Dendritic cell treated with granulocyte-macrophage colony-stimulating factor and Interleukin-4, amounts not matched to agents 40 ng/mL and 50 ng/mL, for 4 days (primary cell): ENCODE data around the gene RARRES1.

Experiments
- H3K27ac Mint-ChIP-seq: one replicate; pipeline ENCODE4 v1.8.0; 2022; ENCODE audit warnings: mild to moderate bottlenecking, mixed read lengths
- H3K27me3 Mint-ChIP-seq: one replicate; pipeline ENCODE4 v1.8.0; 2022; ENCODE audit warnings: mild to moderate bottlenecking, mixed read lengths
- H3K36me3 Mint-ChIP-seq: one replicate; pipeline ENCODE4 v1.8.0; 2022; ENCODE audit warnings: low read depth, mixed read lengths
- H3K4me1 Mint-ChIP-seq: one replicate; pipeline ENCODE4 v1.8.0; 2022; ENCODE audit warnings: low read depth, mixed read lengths
- H3K4me3 Mint-ChIP-seq: one replicate; pipeline ENCODE4 v1.8.0; 2022; ENCODE audit warnings: mild to moderate bottlenecking, moderate library complexity, mixed read lengths
- H3K9me3 Mint-ChIP-seq: one replicate; pipeline ENCODE4 v1.8.0; 2022; ENCODE audit warnings: mixed read lengths
- intact Hi-C: fragments of 100-400 bp; cut with micrococcal nuclease; formaldehyde crosslinking; loops from one replicate; pipeline ENCODE4 v1.15.0; 2022

The RARRES1 gene

GRCh38 chr3:158733656-158734055 lies 1.4 kb upstream of the RARRES1 start:
- H3K4me1 Mint-ChIP-seq: peaks cover 22% of the 10 kb centered on the region
- intact Hi-C loops: no loop called here
- no peak overlapping the region for H3K27ac Mint-ChIP-seq
- H3K27me3 Mint-ChIP-seq: peaks cover 24% of the 10 kb centered on the region
- H3K9me3 Mint-ChIP-seq: peaks cover 8% of the 10 kb centered on the region
- no peak overlapping the region for H3K4me3 Mint-ChIP-seq
- no peaks in the 10 kb centered on the region for H3K36me3 Mint-ChIP-seq

- peaks cover 8% of the 10 kb centered on the region for H3K9me3 Mint-ChIP-seq
- no peaks in the 10 kb centered on the region for H3K36me3 Mint-ChIP-seq
- H3K27me3 Mint-ChIP-seq: peaks cover 24% of the 10 kb centered on the region
- peak overlapping the region; percentile 66 for H3K27ac Mint-ChIP-seq
- peaks cover 27% of the 10 kb centered on the region for H3K4me1 Mint-ChIP-seq
- intact Hi-C loops: no loop called here
- H3K4me3 Mint-ChIP-seq: peak overlapping the region; percentile 74
These were observed 571 bp upstream of the RARRES1 start for GRCh38 chr3:158732856-158733200.

GRCh38 chr3:158731486-158731885 lies 771 bp downstream of the RARRES1 start:
- Mint-ChIP-seq H3K36me3 (no peaks in the 10 kb centered on the region), H3K27ac (no peak overlapping the region), H3K4me1 (peaks cover 37% of the 10 kb centered on the region), H3K4me3 (peak overlapping the region; percentile 74), H3K27me3 (peaks cover 24% of the 10 kb centered on the region), H3K9me3 (peaks cover 8% of the 10 kb centered on the region)
- intact Hi-C loops: no loop called here

- Mint-ChIP-seq H3K27me3 (peaks cover 22% of the 10 kb centered on the region), H3K36me3 (no peaks in the 10 kb centered on the region), H3K4me1 (peaks cover 34% of the 10 kb centered on the region), H3K4me3 (no peak overlapping the region), H3K9me3 (no peaks in the 10 kb centered on the region), H3K27ac (no peak overlapping the region)
- intact Hi-C loops: no loop called here
These were observed 3.4 kb downstream of the RARRES1 start for GRCh38 chr3:158728851-158729250.

GRCh38 chr3:158728061-158728377 lies 4.2 kb downstream of the RARRES1 start:
- Mint-ChIP-seq H3K36me3 (no peaks in the 10 kb centered on the region), H3K4me1 (peaks cover 32% of the 10 kb centered on the region), H3K27me3 (peaks cover 19% of the 10 kb centered on the region), H3K27ac (no peak overlapping the region), H3K4me3 (peak overlapping the region; percentile 37), H3K9me3 (no peaks in the 10 kb centered on the region)
- intact Hi-C loops: no loop called here

- peaks cover 13% of the 10 kb centered on the region for H3K27me3 Mint-ChIP-seq
- H3K4me3 Mint-ChIP-seq: peak overlapping the region; percentile 37
- intact Hi-C loops: loop anchor here (1.0 to 2.0 kb wide), 2 partner anchors 63 to 69 kb away; no protein-coding TSS in a partner anchor
- no peaks in the 10 kb centered on the region for H3K9me3 Mint-ChIP-seq
- peak overlapping the region; percentile 91 for H3K27ac Mint-ChIP-seq
- no peaks in the 10 kb centered on the region for H3K36me3 Mint-ChIP-seq
- H3K4me1 Mint-ChIP-seq: peaks cover 31% of the 10 kb centered on the region
These were observed 4.8 kb downstream of the RARRES1 start for GRCh38 chr3:158727206-158728060.

GRCh38 chr3:158725348-158726011 lies 6.8 kb downstream of the RARRES1 start:
- peaks cover 26% of the 10 kb centered on the region for H3K4me1 Mint-ChIP-seq
- intact Hi-C loops: loop anchor here (2.0 kb wide), 1 partner anchor 65 kb away; no protein-coding TSS in a partner anchor
- no peaks in the 10 kb centered on the region for H3K9me3 Mint-ChIP-seq
- H3K27ac Mint-ChIP-seq: peak overlapping the region; percentile 91
- no peak overlapping the region for H3K4me3 Mint-ChIP-seq
- peaks cover 4% of the 10 kb centered on the region for H3K27me3 Mint-ChIP-seq
- peaks cover 14% of the 10 kb centered on the region for H3K36me3 Mint-ChIP-seq

- Mint-ChIP-seq H3K4me3 (no peak overlapping the region), H3K27me3 (no peaks in the 10 kb centered on the region), H3K9me3 (no peaks in the 10 kb centered on the region), H3K27ac (peak overlapping the region; percentile 91), H3K4me1 (peaks cover 26% of the 10 kb centered on the region), H3K36me3 (peaks cover 15% of the 10 kb centered on the region)
- intact Hi-C loops: no loop called here
These were observed 8.3 kb downstream of the RARRES1 start for GRCh38 chr3:158723991-158724390.

- intact Hi-C loops: no loop called here
- Mint-ChIP-seq H3K36me3 (peaks cover 23% of the 10 kb centered on the region), H3K4me3 (no peak overlapping the region), H3K4me1 (peaks cover 21% of the 10 kb centered on the region), H3K27me3 (no peaks in the 10 kb centered on the region), H3K27ac (peak overlapping the region; percentile 91), H3K9me3 (no peaks in the 10 kb centered on the region)
These were observed 10.1 kb downstream of the RARRES1 start for GRCh38 chr3:158722108-158722507.

- Mint-ChIP-seq H3K27ac (no peak overlapping the region), H3K4me1 (peaks cover 43% of the 10 kb centered on the region), H3K27me3 (no peaks in the 10 kb centered on the region), H3K9me3 (no peaks in the 10 kb centered on the region), H3K36me3 (peaks cover 36% of the 10 kb centered on the region), H3K4me3 (no peak overlapping the region)
- intact Hi-C loops: no loop called here
These were observed 13.6 kb downstream of the RARRES1 start for GRCh38 chr3:158718490-158719170.

- no peaks in the 10 kb centered on the region for H3K27me3 Mint-ChIP-seq
- intact Hi-C loops: no loop called here
- no peaks in the 10 kb centered on the region for H3K9me3 Mint-ChIP-seq
- peaks cover 36% of the 10 kb centered on the region for H3K36me3 Mint-ChIP-seq
- H3K4me1 Mint-ChIP-seq: peaks cover 43% of the 10 kb centered on the region
- peak overlapping the region; percentile 39 for H3K27ac Mint-ChIP-seq
- no peak overlapping the region for H3K4me3 Mint-ChIP-seq
These were observed 14.7 kb downstream of the RARRES1 start for GRCh38 chr3:158717576-158717975.

- intact Hi-C loops: no loop called here
- Mint-ChIP-seq H3K4me3 (no peak overlapping the region), H3K36me3 (peaks cover 51% of the 10 kb centered on the region), H3K27ac (peak overlapping the region; percentile 92), H3K9me3 (no peaks in the 10 kb centered on the region), H3K4me1 (peaks cover 78% of the 10 kb centered on the region), H3K27me3 (no peaks in the 10 kb centered on the region)
These were observed 19.2 kb downstream of the RARRES1 start for GRCh38 chr3:158713094-158713499.

GRCh38 chr3:158712443-158712842 lies 19.8 kb downstream of the RARRES1 start:
- intact Hi-C loops: no loop called here
- Mint-ChIP-seq H3K27me3 (no peaks in the 10 kb centered on the region), H3K4me1 (peaks cover 75% of the 10 kb centered on the region), H3K27ac (peak overlapping the region; percentile 92), H3K4me3 (no peak overlapping the region), H3K9me3 (no peaks in the 10 kb centered on the region), H3K36me3 (peaks cover 52% of the 10 kb centered on the region)

- Mint-ChIP-seq H3K4me1 (peaks cover 69% of the 10 kb centered on the region), H3K27ac (peak overlapping the region; percentile 92), H3K4me3 (peak overlapping the region; percentile 30), H3K36me3 (peaks cover 52% of the 10 kb centered on the region), H3K27me3 (no peaks in the 10 kb centered on the region), H3K9me3 (no peaks in the 10 kb centered on the region)
- intact Hi-C loops: no loop called here
These were observed 20.4 kb downstream of the RARRES1 start for GRCh38 chr3:158711886-158712285.
